Measurements from ENCODE around the gene OR4F17. TPM values are rescaled to one million over a fixed set of nuclear protein-coding genes. Genes with fewer than 3 reads are reported as not detected.
"Not testable (repeated sequence)": the region's sequence is repeated elsewhere in the genome, so short reads cannot be mapped to it uniquely, and the experiment has no call there.

OR4F17 gene, protein sequence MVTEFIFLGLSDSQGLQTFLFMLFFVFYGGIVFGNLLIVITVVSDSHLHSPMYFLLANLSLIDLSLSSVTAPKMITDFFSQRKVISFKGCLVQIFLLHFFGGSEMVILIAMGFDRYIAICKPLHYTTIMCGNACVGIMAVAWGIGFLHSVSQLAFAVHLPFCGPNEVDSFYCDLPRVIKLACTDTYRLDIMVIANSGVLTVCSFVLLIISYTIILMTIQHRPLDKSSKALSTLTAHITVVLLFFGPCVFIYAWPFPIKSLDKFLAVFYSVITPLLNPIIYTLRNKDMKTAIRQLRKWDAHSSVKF
- total RNA-seq (2012; rRNA removed) = not detected in 2 replicates
- not detected in 2 replicates for polyA plus RNA-seq (2012; rRNA removed)
- not detected in 2 replicates for polyA plus RNA-seq (2012; cell fraction: cytosol; rRNA removed)
- not detected in 2 replicates for polyA plus RNA-seq (2012; cell fraction: nucleus; rRNA removed; ENCODE audit: low replicate concordance)
- Bru-seq, nascent RNA = not detected
- not detected for BruChase-seq, experiment 1, labeled RNA remaining after a 6-hour chase
- not detected for BruChase-seq, experiment 2, labeled RNA remaining after a 2-hour chase
- long read RNA-seq = 0 reads

DNA sequence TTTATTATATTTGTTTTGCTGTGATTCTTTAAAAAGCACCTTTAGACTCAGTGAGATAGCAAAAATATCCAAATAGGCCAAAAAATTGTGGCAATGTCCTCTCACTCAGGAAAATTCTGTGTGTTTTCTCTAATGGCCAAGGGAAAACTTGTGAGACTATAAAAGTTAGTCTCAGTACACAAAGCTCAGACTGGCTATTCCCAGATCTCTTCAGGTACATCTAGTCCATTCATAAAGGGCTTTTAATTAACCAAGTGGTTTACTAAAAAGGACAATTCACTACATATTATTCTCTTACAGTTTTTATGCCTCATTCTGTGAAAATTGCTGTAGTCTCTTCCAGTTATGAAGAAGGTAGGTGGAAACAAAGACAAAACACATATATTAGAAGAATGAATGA, at the start of gene OR4F17:
TSS of gene OR4F17 (plus strand) at position 301 of the 400 bp plus-strand sequence. CDS start 3,575 bp downstream, outside the sequence.
- H3K4me2 ChIP-seq (ENCODE audit: low read depth, low read length); H2BK20ac ChIP-seq (ENCODE audit: low read depth, low read length); H4K20me1 ChIP-seq (ENCODE audit: insufficient read depth, low read length); H2BK5ac ChIP-seq (ENCODE audit: low read depth, low read length, poor library complexity, severe bottlenecking); intact Hi-C loops (cut with micrococcal nuclease); H3K27ac ChIP-seq (ENCODE audit: insufficient read depth, low read length); POLR2A ChIA-PET (ENCODE audit: unreplicated experiment); H2AFZ ChIP-seq (replicated peaks; ENCODE audit: low read length, poor library complexity); H4K91ac ChIP-seq (ENCODE audit: insufficient read depth, low read depth, low read length); ATAC-seq (ENCODE audit: low read depth); H2BK120ac ChIP-seq (ENCODE audit: low read depth, low read length); H3K27me3 ChIP-seq (ENCODE audit: control insufficient read depth, insufficient read depth, low read length); H3K9me3 ChIP-seq (ENCODE audit: control insufficient read depth, insufficient read depth, low read length); H3K4me1 ChIP-seq (ENCODE audit: control insufficient read depth, insufficient read depth, low read length); H3K23ac ChIP-seq (ENCODE audit: low read depth, low read length); H3K18ac ChIP-seq (ENCODE audit: low read depth, low read length); dilution Hi-C loops (cut with HindIII; ENCODE audit: low sequenced_read_pairs, unreplicated experiment); H3K4me3 ChIP-seq (ENCODE audit: insufficient read depth, low read depth, low read length); CTCF ChIA-PET; BruUV-seq (replicated peaks); H3K14ac ChIP-seq (replicated peaks; ENCODE audit: low read depth, low read length); H3K56ac ChIP-seq (ENCODE audit: extremely low read depth, insufficient read depth, low read length); DNase-seq; H2AK9ac ChIP-seq (replicated peaks; ENCODE audit: low read depth, low read length, poor library complexity); H2AK5ac ChIP-seq (ENCODE audit: low read depth, low read length); H3K4ac ChIP-seq (ENCODE audit: low read depth, low read length); in situ Hi-C loops (cut with MboI; ENCODE audit: low sequenced_read_pairs); H2BK15ac ChIP-seq (ENCODE audit: low read depth, low read length); H3K9me1 ChIP-seq (ENCODE audit: insufficient read depth, low read length); H3K9ac ChIP-seq (ENCODE audit: low read depth, low read length); H4K5ac ChIP-seq (ENCODE audit: low read depth, low read length); H4K8ac ChIP-seq (ENCODE audit: low read depth in 2 of 2, low read length in 2 of 2); H3K79me1 ChIP-seq (ENCODE audit: low read depth in 1 of 2, low read length in 2 of 2); H3K36me3 ChIP-seq (ENCODE audit: control insufficient read depth, insufficient read depth, low read length): not testable (repeated sequence)

DNA sequence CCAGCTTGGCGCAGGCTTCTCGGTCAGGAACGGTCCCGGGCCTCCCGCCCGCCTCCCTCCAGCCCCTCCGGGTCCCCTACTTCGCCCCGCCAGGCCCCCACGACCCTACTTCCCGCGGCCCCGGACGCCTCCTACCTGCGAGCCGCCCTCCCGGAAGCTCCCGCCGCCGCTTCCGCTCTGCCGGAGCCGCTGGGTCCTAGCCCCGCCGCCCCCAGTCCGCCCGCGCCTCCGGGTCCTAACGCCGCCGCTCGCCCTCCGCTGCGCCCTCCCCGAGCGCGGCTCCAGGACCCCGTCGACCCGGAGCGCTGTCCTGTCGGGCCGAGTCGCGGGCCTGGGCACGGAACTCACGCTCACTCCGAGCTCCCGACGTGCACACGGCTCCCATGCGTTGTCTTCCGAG, 36.1 kb upstream of the OR4F17 start:
- CTCF ChIA-PET; H3K4ac ChIP-seq (ENCODE audit: low read depth, low read length): not testable (repeated sequence)
- WGBS, 2 experiments (ENCODE audit: extremely low coverage in 2 of 2, insufficient read length in 1 of 2) = no CpG with 5 or more reads among the region's 54 CpGs

More for the DNA sequence above, 36.1 kb upstream of the OR4F17 start:
- H2BK120ac ChIP-seq (ENCODE audit: low read depth, low read length); H3K56ac ChIP-seq (ENCODE audit: extremely low read depth, insufficient read depth, low read length); H3K79me1 ChIP-seq (ENCODE audit: low read depth in 1 of 2, low read length in 2 of 2); H2AK5ac ChIP-seq (ENCODE audit: low read depth, low read length); in situ Hi-C loops (cut with MboI; ENCODE audit: low sequenced_read_pairs); H3K27me3 ChIP-seq (ENCODE audit: control insufficient read depth, insufficient read depth, low read length); H3K9me3 ChIP-seq (ENCODE audit: control insufficient read depth, insufficient read depth, low read length); H3K4me1 ChIP-seq (ENCODE audit: control insufficient read depth, insufficient read depth, low read length); DNase-seq; H2BK5ac ChIP-seq (ENCODE audit: low read depth, low read length, poor library complexity, severe bottlenecking); H2AK9ac ChIP-seq (replicated peaks; ENCODE audit: low read depth, low read length, poor library complexity); H3K27ac ChIP-seq (ENCODE audit: insufficient read depth, low read length); H3K4me2 ChIP-seq (ENCODE audit: low read depth, low read length); dilution Hi-C loops (cut with HindIII; ENCODE audit: low sequenced_read_pairs, unreplicated experiment); BruUV-seq (replicated peaks); H3K9me1 ChIP-seq (ENCODE audit: insufficient read depth, low read length); H2AFZ ChIP-seq (replicated peaks; ENCODE audit: low read length, poor library complexity); H2BK20ac ChIP-seq (ENCODE audit: low read depth, low read length); POLR2A ChIA-PET (ENCODE audit: unreplicated experiment); H4K8ac ChIP-seq (ENCODE audit: low read depth in 2 of 2, low read length in 2 of 2); H3K9ac ChIP-seq (ENCODE audit: low read depth, low read length); H3K18ac ChIP-seq (ENCODE audit: low read depth, low read length); H4K91ac ChIP-seq (ENCODE audit: insufficient read depth, low read depth, low read length); ATAC-seq (ENCODE audit: low read depth); H4K20me1 ChIP-seq (ENCODE audit: insufficient read depth, low read length); H3K4me3 ChIP-seq (ENCODE audit: insufficient read depth, low read depth, low read length); H3K36me3 ChIP-seq (ENCODE audit: control insufficient read depth, insufficient read depth, low read length); H2BK15ac ChIP-seq (ENCODE audit: low read depth, low read length); H3K14ac ChIP-seq (replicated peaks; ENCODE audit: low read depth, low read length); intact Hi-C loops (cut with micrococcal nuclease); H4K5ac ChIP-seq (ENCODE audit: low read depth, low read length); H3K23ac ChIP-seq (ENCODE audit: low read depth, low read length): not testable (repeated sequence)
